Hematopoietic multipotent progenitor cell treated with erythropoietin and hydrocortisone succinate and interleukin-3 and kit ligand, for 15 days (in vitro differentiated cells): ENCODE results near the gene PKDCC.

ENCODE experiments used
- DNase-seq: peaks from one replicate; pipeline ENCODE4 v3.0.0-alpha.2; 2015; ENCODE audit warnings: low spot score

Gene PKDCC

GRCh38 chr2:42107249-42108042, 59.6 kb downstream of the PKDCC start:
- DNase-seq = no peak
